Neutrophil (primary cell): ENCODE data around the gene FSTL4.

ENCODE experiments used
- H3K27ac ChIP-seq: fragments of 200-600 bp; sonication (generic); 2 replicates; pipeline ENCODE4 v1.5.1; 2016; ENCODE audit warnings: mild to moderate bottlenecking, moderate library complexity
- H3K27me3 ChIP-seq: fragments of 200-600 bp; sonication (generic); 2 replicates; pipeline ENCODE4 v1.6.0; 2016; ENCODE audit warnings: mild to moderate bottlenecking
- H3K36me3 ChIP-seq: fragments of 200-600 bp; sonication (generic); 2 replicates; pipeline ENCODE4 v1.5.1; 2017
- H3K4me1 ChIP-seq, 2 experiments: fragments of 200-600 bp in 1 of 2; sonication (generic) in 1 of 2; 1 replicate in 1 of 2; 2 replicates in 1 of 2; pipeline versions ENCODE4 v1.5.1 to v1.6.1; 2013 to 2016; ENCODE audit warnings: low read depth in 1 of 2, low read length in 1 of 2, mild to moderate bottlenecking in 1 of 2, moderate library complexity in 1 of 2; ENCODE audit not compliant: control insufficient read depth in 1 of 2, insufficient read depth in 1 of 2
- H3K4me3 ChIP-seq, 2 experiments: fragments of 200-600 bp in 1 of 2; sonication (generic) in 1 of 2; 1 replicate in 1 of 2; 2 replicates in 1 of 2; pipeline ENCODE4 v1.5.1; 2013 to 2016; ENCODE audit warnings: low read depth in 1 of 2, low read length in 1 of 2, mild to moderate bottlenecking in 1 of 2, moderate library complexity in 1 of 2
- H3K9me3 ChIP-seq: fragments of 200-600 bp; sonication (generic); 2 replicates; pipeline ENCODE4 v1.5.1; 2016
- CTCF ChIP-seq: fragments of 200-600 bp; sonication (generic); IDR thresholded peaks from 2 replicates; pipeline ENCODE4 v1.5.1; 2016; ENCODE audit warnings: antibody characterized with exemption

Gene FSTL4

GRCh38 chr5:133610489-133611356 lies 1.6 kb downstream of the FSTL4 start:
- no peaks in the 10 kb centered on the region for H3K9me3 ChIP-seq
- peaks cover 100% of the 10 kb centered on the region for H3K27me3 ChIP-seq
- H3K27ac ChIP-seq: no peak overlapping the region

GRCh38 chr5:133607451-133607850 lies 4.9 kb downstream of the FSTL4 start:
- peaks cover 0 to 9% of the 10 kb centered on the region in 2 experiments for H3K4me1 ChIP-seq

More at GRCh38 chr5:133610489-133611356, 1.6 kb downstream of the FSTL4 start:
- no peaks in the 10 kb centered on the region for H3K36me3 ChIP-seq
- TF ChIP-seq CTCF: no peak
- no peak overlapping the region for H3K4me3 ChIP-seq
- H3K4me1 ChIP-seq: peaks cover 0 to 9% of the 10 kb centered on the region in 2 experiments

GRCh38 chr5:133606835-133607234 lies 5.5 kb downstream of the FSTL4 start:
- Histone ChIP-seq H3K27ac (no peak overlapping the region), H3K4me1 (peaks cover 0 to 3% of the 10 kb centered on the region in 2 experiments), H3K9me3 (no peaks in the 10 kb centered on the region), H3K36me3 (no peaks in the 10 kb centered on the region), H3K27me3 (peaks cover 100% of the 10 kb centered on the region), H3K4me3 (no peak overlapping the region)
- TF ChIP-seq CTCF: no peak

More at GRCh38 chr5:133607451-133607850, 4.9 kb downstream of the FSTL4 start:
- no peaks in the 10 kb centered on the region for H3K9me3 ChIP-seq
- peaks cover 100% of the 10 kb centered on the region for H3K27me3 ChIP-seq
- no peak overlapping the region for H3K4me3 ChIP-seq
- no peak overlapping the region for H3K27ac ChIP-seq
- TF ChIP-seq CTCF: no peak
- no peaks in the 10 kb centered on the region for H3K36me3 ChIP-seq

GRCh38 chr5:133605323-133605722 lies 7.0 kb downstream of the FSTL4 start:
- Histone ChIP-seq H3K9me3 (no peaks in the 10 kb centered on the region), H3K36me3 (no peaks in the 10 kb centered on the region), H3K4me1 (no peaks in the 10 kb centered on the region), H3K27me3 (peaks cover 91% of the 10 kb centered on the region), H3K27ac (no peak overlapping the region), H3K4me3 (no peak overlapping the region)
- no peak for TF ChIP-seq CTCF

GRCh38 chr5:133603711-133604110 lies 8.6 kb downstream of the FSTL4 start:
- H3K27me3 ChIP-seq: peaks cover 82% of the 10 kb centered on the region
- no peak for TF ChIP-seq CTCF
- H3K27ac ChIP-seq: no peak overlapping the region
- no peak overlapping the region for H3K4me3 ChIP-seq
- no peaks in the 10 kb centered on the region for H3K36me3 ChIP-seq
- H3K9me3 ChIP-seq: no peaks in the 10 kb centered on the region
- no peaks in the 10 kb centered on the region for H3K4me1 ChIP-seq
